Measurements from ENCODE around the gene BDP1. TPM values are rescaled to one million over a fixed set of nuclear protein-coding genes. Genes with fewer than 3 reads are reported as not detected.
"Not testable (repeated sequence)": the region's sequence is repeated elsewhere in the genome, so short reads cannot be mapped to it uniquely, and the experiment has no call there.

The BDP1 gene
- total and polyA plus RNA-seq, 2 experiments from 2014 or later, result 14.3 to 14.5 TPM

DNA sequence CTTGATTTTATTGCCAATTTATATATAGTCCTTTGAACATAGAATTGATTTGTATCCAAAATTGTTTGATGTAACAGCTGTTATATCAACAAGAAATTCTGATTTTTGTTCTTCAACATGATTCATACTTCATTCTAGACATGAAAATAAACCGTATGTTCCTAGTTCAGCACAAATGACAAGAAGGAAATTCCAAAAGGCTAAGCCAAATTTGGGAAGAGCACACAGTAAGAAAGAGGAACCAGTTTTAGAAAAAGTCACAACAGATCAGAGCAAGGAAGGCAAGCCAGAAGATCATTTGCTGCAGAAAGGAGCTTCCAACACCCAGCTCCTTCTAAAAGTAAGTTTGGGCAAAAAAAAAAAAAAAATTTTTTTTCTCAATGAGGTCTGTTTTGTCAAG is 66.7 kb downstream of the BDP1 start:
- Histone ChIP-seq H3K4me1 (ENCODE audit: insufficient read depth) (no peaks in the 10 kb centered on the region), H3F3A (ENCODE audit: insufficient read depth) (peaks cover 15% of the 10 kb centered on the region), H3K36me3 (ENCODE audit: low read depth) (peaks cover 46% of the 10 kb centered on the region), H4K20me1 (ENCODE audit: insufficient read depth) (no peaks in the 10 kb centered on the region), H3K9me3 (ENCODE audit: low read depth) (no peaks in the 10 kb centered on the region), H3K4me2 (ENCODE audit: unreplicated experiment) (no peak overlapping the region), H2AFZ (no peak overlapping the region), H3K27me3 (replicated peaks; ENCODE audit: insufficient read depth) (no peaks in the 10 kb centered on the region), H3K27ac (no peak overlapping the region), H3K79me2 (ENCODE audit: insufficient read depth) (no peaks in the 10 kb centered on the region), H3K4me3 (no peak overlapping the region), H3K9me2 (ENCODE audit: insufficient read depth) (no peaks in the 10 kb centered on the region), H3K9ac (no peak overlapping the region)
- WGBS, 2 experiments (ENCODE audit: low coverage in 1 of 2, low lambda C conversion rate in 2 of 2, missing lambda C conversion rate in 2 of 2), result 36 to 37% methylated on average over 1 of the region's 1 CpG
- in situ Hi-C loops (cut with MboI), result no loop called here
- TF ChIP-seq EZH2phosphoT487 (IDR thresholded peaks at IDR 0.05; ENCODE audit: insufficient read depth, low read depth) (no peak), EZH2 (IDR thresholded peaks at IDR 0.05; ENCODE audit: insufficient read depth, poor library complexity, severe bottlenecking) (no peak)
- no peak for DNase-seq

DNA sequence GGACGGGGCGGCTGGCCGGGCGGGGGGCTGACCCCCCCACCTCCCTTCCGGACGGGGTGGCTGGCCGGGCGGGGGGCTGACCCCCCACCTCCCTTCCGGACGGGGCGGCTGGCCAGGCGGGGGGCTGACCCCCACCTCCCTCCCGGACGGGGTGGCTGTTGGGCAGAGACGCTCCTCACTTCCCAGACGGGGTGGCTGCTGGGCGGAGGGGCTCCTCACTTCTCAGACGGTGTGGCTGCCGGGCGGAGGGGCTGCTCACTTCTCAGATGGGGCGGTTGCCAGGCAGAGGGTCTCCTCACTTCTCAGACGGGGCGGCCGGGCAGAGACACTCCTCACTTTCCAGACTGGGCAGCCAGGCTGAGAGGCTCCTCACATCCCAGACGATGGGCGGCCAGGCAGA is 70.2 kb downstream of the BDP1 start:
- H4K20me1 ChIP-seq (ENCODE audit: insufficient read depth); H3K27me3 ChIP-seq (replicated peaks; ENCODE audit: insufficient read depth); H3K9me2 ChIP-seq (ENCODE audit: insufficient read depth); H3K9me3 ChIP-seq (ENCODE audit: low read depth); H3K9ac ChIP-seq; in situ Hi-C loops (cut with MboI); DNase-seq; H3K4me3 ChIP-seq; H3K4me2 ChIP-seq (ENCODE audit: unreplicated experiment); H3K27ac ChIP-seq; H2AFZ ChIP-seq: not testable (repeated sequence)
- Histone ChIP-seq H3K79me2 (ENCODE audit: insufficient read depth) (peaks cover 14% of the 10 kb centered on the region; the same call in 1 of the 2 replicates), H3F3A (ENCODE audit: insufficient read depth) (peaks cover 25% of the 10 kb centered on the region), H3K36me3 (ENCODE audit: low read depth) (peaks cover 23% of the 10 kb centered on the region), H3K4me1 (ENCODE audit: insufficient read depth) (peaks cover 14% of the 10 kb centered on the region)
- WGBS, 2 experiments (ENCODE audit: low coverage in 1 of 2, low lambda C conversion rate in 2 of 2, missing lambda C conversion rate in 2 of 2), result 94 to 96% methylated on average over 2 to 18 of the region's 26 CpGs

DNA sequence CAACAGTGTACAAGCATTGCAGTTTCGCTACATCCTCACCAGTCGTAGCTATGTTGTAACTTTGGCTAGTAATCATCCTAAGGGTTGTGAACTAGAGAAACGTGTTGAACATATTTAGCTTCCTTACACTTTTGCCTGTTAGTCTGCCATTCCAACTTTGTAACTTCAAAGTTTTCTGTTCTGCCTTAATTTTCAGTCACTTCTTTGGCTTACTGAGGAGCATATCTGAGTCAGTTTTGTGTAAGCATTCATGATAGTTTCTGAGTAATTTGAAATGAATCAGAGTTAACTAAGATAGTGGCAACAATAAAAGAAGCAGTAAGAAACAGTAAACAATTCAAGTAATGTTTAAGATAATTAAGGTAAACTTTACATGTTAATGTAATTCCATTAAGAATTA is 72.8 kb downstream of the BDP1 start:
- Histone ChIP-seq H3K36me3 (ENCODE audit: low read depth) (peaks cover 13% of the 10 kb centered on the region), H3K27me3 (replicated peaks; ENCODE audit: insufficient read depth) (no peaks in the 10 kb centered on the region), H4K20me1 (ENCODE audit: insufficient read depth) (no peaks in the 10 kb centered on the region), H3K4me3 (no peak overlapping the region), H3K9ac (no peak overlapping the region), H3K9me2 (ENCODE audit: insufficient read depth) (no peaks in the 10 kb centered on the region), H3K27ac (peak overlapping the region; percentile 31), H3K79me2 (ENCODE audit: insufficient read depth) (peaks cover 14% of the 10 kb centered on the region; the same call in 1 of the 2 replicates), H3F3A (ENCODE audit: insufficient read depth) (peaks cover 41% of the 10 kb centered on the region), H3K4me2 (ENCODE audit: unreplicated experiment) (peak overlapping the region; percentile 10), H3K4me1 (ENCODE audit: insufficient read depth) (peaks cover 19% of the 10 kb centered on the region), H2AFZ (no peak overlapping the region), H3K9me3 (ENCODE audit: low read depth) (no peaks in the 10 kb centered on the region)
- DNase-seq, result peak; percentile 70
- in situ Hi-C loops (cut with MboI), result no loop called here
- WGBS, 2 experiments (ENCODE audit: low coverage in 1 of 2, low lambda C conversion rate in 2 of 2, missing lambda C conversion rate in 2 of 2), result 45 to 46% methylated on average over 3 of the region's 3 CpGs
- TF ChIP-seq EZH2 (IDR thresholded peaks at IDR 0.05; ENCODE audit: insufficient read depth, poor library complexity, severe bottlenecking) (no peak), EZH2phosphoT487 (IDR thresholded peaks at IDR 0.05; ENCODE audit: insufficient read depth, low read depth) (no peak)

DNA sequence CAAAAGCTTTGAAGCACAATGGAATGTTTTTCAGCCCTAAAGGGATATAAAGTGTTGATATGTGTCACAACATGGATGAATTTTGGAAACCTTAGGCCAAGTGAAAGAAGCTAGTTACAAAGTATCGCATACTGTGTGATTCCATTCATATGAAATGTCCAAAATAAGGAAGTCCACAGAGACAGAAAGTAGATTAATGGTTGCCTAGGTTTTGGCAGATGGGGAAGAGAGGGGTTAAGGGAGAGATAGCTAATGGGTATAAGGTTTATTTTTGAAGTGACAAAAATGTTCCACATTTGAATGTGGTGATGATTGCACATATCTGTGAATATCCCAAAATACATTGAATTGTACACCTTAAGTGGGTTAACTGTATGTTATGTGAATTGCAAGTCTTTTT is 74.2 kb downstream of the BDP1 start:
- Histone ChIP-seq H3K4me3 (no peak overlapping the region), H3F3A (ENCODE audit: insufficient read depth) (peaks cover 46% of the 10 kb centered on the region), H3K79me2 (ENCODE audit: insufficient read depth) (peaks cover 14% of the 10 kb centered on the region; the same call in 1 of the 2 replicates), H4K20me1 (ENCODE audit: insufficient read depth) (no peaks in the 10 kb centered on the region), H3K9me3 (ENCODE audit: low read depth) (no peaks in the 10 kb centered on the region), H3K36me3 (ENCODE audit: low read depth) (0 out of 2 replicates have a peak, but pooled peaks cover 4% of the 10 kb centered on the region), H3K27ac (no peak overlapping the region), H3K9ac (no peak overlapping the region), H2AFZ (no peak overlapping the region), H3K4me1 (ENCODE audit: insufficient read depth) (peaks cover 28% of the 10 kb centered on the region), H3K27me3 (replicated peaks; ENCODE audit: insufficient read depth) (no peaks in the 10 kb centered on the region), H3K9me2 (ENCODE audit: insufficient read depth) (no peaks in the 10 kb centered on the region), H3K4me2 (ENCODE audit: unreplicated experiment) (no peak overlapping the region)
- 100% methylated on average over 1 of the region's 1 CpG for WGBS, 2 experiments (ENCODE audit: low coverage in 1 of 2, low lambda C conversion rate in 2 of 2, missing lambda C conversion rate in 2 of 2)
- no peak for DNase-seq
- TF ChIP-seq EZH2 (IDR thresholded peaks at IDR 0.05; ENCODE audit: insufficient read depth, poor library complexity, severe bottlenecking) (no peak), EZH2phosphoT487 (IDR thresholded peaks at IDR 0.05; ENCODE audit: insufficient read depth, low read depth) (no peak)
- in situ Hi-C loops (cut with MboI), result no loop called here

DNA sequence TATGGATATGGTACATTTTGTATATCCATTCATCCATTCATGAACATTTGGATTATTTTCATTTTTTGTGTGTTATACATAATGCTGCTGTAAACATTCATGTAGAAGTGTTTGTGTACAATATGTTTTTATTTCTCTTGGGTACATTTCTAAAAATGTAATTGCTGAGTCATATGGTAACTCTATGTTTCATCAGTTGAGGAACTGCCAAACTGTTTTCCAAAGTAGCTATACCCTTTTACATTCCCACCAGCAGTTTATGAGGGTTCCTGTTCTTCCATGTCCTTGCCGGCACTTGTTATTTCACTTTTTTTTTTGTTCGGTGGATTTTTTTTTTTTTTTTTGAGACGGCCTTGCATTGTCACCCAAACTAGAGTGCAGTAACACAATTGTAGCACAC is 77.7 kb downstream of the BDP1 start:
- H3K4me2 ChIP-seq (ENCODE audit: unreplicated experiment), result no peak overlapping the region
- no peaks in the 10 kb centered on the region for H3K9me2 ChIP-seq (ENCODE audit: insufficient read depth)
- peaks cover 18% of the 10 kb centered on the region; the same call in 1 of the 2 replicates for H3K36me3 ChIP-seq (ENCODE audit: low read depth)
- TF ChIP-seq EZH2 (IDR thresholded peaks at IDR 0.05; ENCODE audit: insufficient read depth, poor library complexity, severe bottlenecking), result no peak
- TF ChIP-seq EZH2phosphoT487 (IDR thresholded peaks at IDR 0.05; ENCODE audit: insufficient read depth, low read depth), result no peak
- H3K4me1 ChIP-seq (ENCODE audit: insufficient read depth), result peaks cover 20% of the 10 kb centered on the region
- in situ Hi-C loops (cut with MboI), result no loop called here
- H3K79me2 ChIP-seq (ENCODE audit: insufficient read depth), result peaks cover 40% of the 10 kb centered on the region; the same call in 1 of the 2 replicates
- WGBS, 2 experiments (ENCODE audit: low coverage in 1 of 2, low lambda C conversion rate in 2 of 2, missing lambda C conversion rate in 2 of 2), result 89 to 94% methylated on average over 3 of the region's 3 CpGs
- H3K27me3 ChIP-seq (replicated peaks; ENCODE audit: insufficient read depth), result no peaks in the 10 kb centered on the region
- H3K4me3 ChIP-seq, result no peak overlapping the region
- H3F3A ChIP-seq (ENCODE audit: insufficient read depth), result peaks cover 28% of the 10 kb centered on the region
- peak; percentile 67 for DNase-seq
- peak overlapping the region; percentile 65 for H3K27ac ChIP-seq
- H3K9me3 ChIP-seq (ENCODE audit: low read depth), result no peaks in the 10 kb centered on the region
- H2AFZ ChIP-seq, result no peak overlapping the region
- H4K20me1 ChIP-seq (ENCODE audit: insufficient read depth), result no peaks in the 10 kb centered on the region
- no peak overlapping the region for H3K9ac ChIP-seq

Data from GM23248 (cell line).